K562 (cell line): Measurements from ENCODE around the gene CEP128. TPM values are rescaled to one million over a fixed set of nuclear protein-coding genes. Genes with fewer than 3 reads are reported as not detected.

ENCODE experiments used
- ATAC-seq: fragments of 200-7000 bp; cut with Tn5 transposase; 3 replicates; pipeline ENCODE4 v1.9.1; 2020; ENCODE audit warnings: moderate library complexity
- BruUV-seq: library from RNA; stranded (reverse); fragments of 400-500 nt; replicated peaks from 2 replicates; lab custom pipeline; 2021; lab: Mats Ljungman, UMichigan
- CTCF ChIA-PET: fragments of 300-600 bp; formaldehyde crosslinking; extraction: SDS; loops from one replicate; lab custom pipeline; 2021; ENCODE audit warnings: low intra/inter-chr PET ratio; lab: Yijun Ruan, JAX
- POLR2A ChIA-PET: fragments of 300-600, 350-650 bp; sonication (Branson Sonifier 250); formaldehyde crosslinking; extraction: SDS; loops from one replicate; lab custom pipeline; 2021; ENCODE audit warnings: antibody characterized with exemption, inconsistent platforms; lab: Yijun Ruan, JAX
- DNase-seq, 4 experiments: peaks; one replicate each; pipeline versions ENCODE4 v3.0.0 to v3.0.0-alpha.2; 2011 to 2018; ENCODE audit warnings: low spot score in 3 of 4, mixed read lengths in 3 of 4; ENCODE audit errors: extremely low read depth in 1 of 4
- FAIRE-seq: peaks from 2 replicates; lab custom pipeline; 2011; peaks lifted over from hg19 to GRCh38; lab: Jason Lieb, UNC
- H2AFZ ChIP-seq: 2 replicates; pipeline ENCODE4 v1.6.0; 2011; ENCODE audit warnings: low read depth, low read length, control low read depth, inconsistent platforms
- H3K27ac ChIP-seq: fragments of 200-600 bp; 3 replicates; pipeline ENCODE4 v1.8.0; 2011; ENCODE audit warnings: low read depth, mild to moderate bottlenecking, control low read depth, inconsistent platforms, low read length, moderate library complexity, mixed read lengths; ENCODE audit errors: extremely low read depth
- H3K27me3 ChIP-seq, 2 experiments: fragments of 300-600 bp in 1 of 2; 2 replicates in 1 of 2; 3 replicates in 1 of 2; pipeline versions ENCODE4 v1.6.0 to v1.8.0; 2011; ENCODE audit warnings: inconsistent platforms in 2 of 2, low read length in 2 of 2, mild to moderate bottlenecking in 1 of 2, mixed read lengths in 1 of 2, moderate library complexity in 1 of 2; ENCODE audit not compliant: control insufficient read depth in 2 of 2, insufficient read depth in 2 of 2
- H3K36me3 ChIP-seq: fragments of 300-600 bp; 3 replicates; pipeline ENCODE4 v1.8.0; 2011; ENCODE audit warnings: mild to moderate bottlenecking, low read length, inconsistent platforms; ENCODE audit not compliant: control insufficient read depth, insufficient read depth
- H3K4me1 ChIP-seq, 2 experiments: fragments of 200-600 bp in 1 of 2; replicated peaks in 1 of 2; 2 replicates in 1 of 2; 3 replicates in 1 of 2; pipeline versions ENCODE4 v1.5.1 to v1.8.0; 2011; ENCODE audit warnings: inconsistent platforms in 2 of 2, low read length in 2 of 2, mild to moderate bottlenecking in 1 of 2, mixed read lengths in 1 of 2, moderate library complexity in 1 of 2; ENCODE audit not compliant: control insufficient read depth in 2 of 2, insufficient read depth in 2 of 2
- H3K4me2 ChIP-seq: 2 replicates; pipeline ENCODE4 v1.6.1; 2011; ENCODE audit warnings: low read length, control low read depth, inconsistent platforms, mixed read lengths; ENCODE audit not compliant: insufficient read depth
- H3K4me3 ChIP-seq: fragments of 200-600 bp; sonication (generic), shearing (Covaris generic); 2 replicates; pipeline ENCODE4 v1.5.1; 2016; ENCODE audit warnings: control low read depth, inconsistent platforms
- H3K79me2 ChIP-seq: fragments of 200-600 bp; 3 replicates; pipeline ENCODE4 v1.8.0; 2011; ENCODE audit warnings: low read length, inconsistent platforms; ENCODE audit not compliant: control insufficient read depth, insufficient read depth
- H3K9ac ChIP-seq, 2 experiments: 2 replicates each; pipeline versions ENCODE4 v1.6.0 to v1.6.1; 2011; ENCODE audit warnings: low read depth in 2 of 2, low read length in 2 of 2, control low read depth in 1 of 2, inconsistent platforms in 1 of 2, mild to moderate bottlenecking in 1 of 2, mixed read lengths in 1 of 2; ENCODE audit not compliant: insufficient read depth in 1 of 2
- H3K9me1 ChIP-seq: one replicate; pipeline ENCODE4 v1.6.0; 2011; ENCODE audit warnings: inconsistent platforms, mild to moderate bottlenecking, low read length, moderate library complexity; ENCODE audit not compliant: control insufficient read depth, insufficient read depth
- H3K9me3 ChIP-seq: replicated peaks from 2 replicates; pipeline ENCODE4 v1.5.1; 2011; ENCODE audit warnings: low read depth, low read length, inconsistent platforms; ENCODE audit not compliant: control insufficient read depth, insufficient read depth
- H4K20me1 ChIP-seq: replicated peaks from 2 replicates; pipeline ENCODE4 v1.6.1; 2011; ENCODE audit warnings: low read length, inconsistent platforms, mixed read lengths; ENCODE audit not compliant: control insufficient read depth, insufficient read depth
- ATF7 ChIP-seq: fragments of 450-650 bp; IDR thresholded peaks from 2 replicates; pipeline ENCODE4 v1.7.1; 2014; ENCODE audit warnings: mild to moderate bottlenecking, moderate library complexity
- HIVEP1 ChIP-seq: fragments of 250-450 bp; sonication (Bioruptor Pico); IDR thresholded peaks from 2 replicates; pipeline ENCODE4 v1.4.0; 2020; ENCODE audit warnings: mild to moderate bottlenecking
- MECOM ChIP-seq: fragments of 250-450 bp; sonication (Bioruptor Pico); IDR thresholded peaks from 2 replicates; pipeline ENCODE4 v1.8.0; 2022; ENCODE audit warnings: inconsistent platforms
- MYBL2 ChIP-seq, 2 experiments: fragments of 450-650 bp in 1 of 2; sonication (generic) in 1 of 2; formaldehyde crosslinking in 1 of 2; IDR thresholded peaks; 2 replicates each; pipeline versions ENCODE4 v1.6.1 to v1.8.1; 2017 to 2022; ENCODE audit warnings: borderline replicate concordance in 1 of 2, inconsistent platforms in 1 of 2, low read depth in 1 of 2, mild to moderate bottlenecking in 1 of 2, missing genetic modification reagents in 1 of 2, moderate library complexity in 1 of 2
- NR3C1 ChIP-seq: sonication (generic); formaldehyde crosslinking; IDR thresholded peaks from 2 replicates; pipeline ENCODE4 v1.8.1; 2022; ENCODE audit warnings: missing genetic modification reagents
- SETDB1 ChIP-seq: IDR thresholded peaks from one replicate; pipeline ENCODE4 v1.6.1; 2012; ENCODE audit warnings: low read length, control low read depth, inconsistent platforms
- ZFX ChIP-seq: sonication (generic); formaldehyde crosslinking; IDR thresholded peaks from 2 replicates; pipeline ENCODE4 v1.8.0; 2022; ENCODE audit warnings: mild to moderate bottlenecking, missing genetic modification reagents, moderate library complexity
- WGBS: fragments of 100-300 bp; shearing (Covaris generic); methylation state at CpG from one replicate; pipeline ENCODE4 v1.1.6; 2016; ENCODE audit warnings: low coverage, mixed read lengths; ENCODE audit not compliant: insufficient coverage; ENCODE audit errors: missing lambda C conversion rate; 5-methylcytosine and 5-hydroxymethylcytosine counted together
- in situ Hi-C: fragments of 300-500 bp; cut with MboI; formaldehyde crosslinking; loops from 4 replicates; pipeline ENCODE4 v1.15.0; 2018; ENCODE audit warnings: inconsistent platforms, mixed read lengths
- intact Hi-C: fragments of 100-400 bp; cut with micrococcal nuclease; formaldehyde crosslinking; loops from 2 replicates; pipeline ENCODE4 v1.14.2; 2022
- polyA plus RNA-seq, 8 experiments: library from polyadenylated mRNA; depleted of rRNA in 4 of 8; stranded (reverse) in 5 of 8; unstranded in 3 of 8; fragments of >200 nt; fragmentation: Nextera tagmentation in 2 of 8; fragmentation: Illumina TruSeq in 1 of 8; extraction: Ambion mirVana in 2 of 8; extraction: Trizol in 1 of 8; gene quantifications; 2 replicates each; pipeline versions ENCODE4 v1.2.1 to v1.2.3, GENCODE V29; 2011 to 2014; ENCODE audit warnings: inconsistent platforms in 1 of 8, missing spikeins in 1 of 8
- total RNA-seq, 7 experiments: library from RNA; depleted of rRNA in 6 of 7; stranded (reverse); fragments of >200 nt in 6 of 7; fragmentation: Illumina TruSeq in 2 of 7; extraction: Trizol in 2 of 7; gene quantifications; 2 replicates each; pipeline versions ENCODE4 v1.2.1 to v1.2.3, GENCODE V29; 2011 to 2021; ENCODE audit warnings: low replicate concordance in 1 of 7

The CEP128 gene
- total and polyA plus RNA-seq, 9 of the 15 experiments (the other 6 are each of a cell fraction or from before 2014, with no cell fraction given): 2.3 to 9.2 (median 4.6) TPM

DNA sequence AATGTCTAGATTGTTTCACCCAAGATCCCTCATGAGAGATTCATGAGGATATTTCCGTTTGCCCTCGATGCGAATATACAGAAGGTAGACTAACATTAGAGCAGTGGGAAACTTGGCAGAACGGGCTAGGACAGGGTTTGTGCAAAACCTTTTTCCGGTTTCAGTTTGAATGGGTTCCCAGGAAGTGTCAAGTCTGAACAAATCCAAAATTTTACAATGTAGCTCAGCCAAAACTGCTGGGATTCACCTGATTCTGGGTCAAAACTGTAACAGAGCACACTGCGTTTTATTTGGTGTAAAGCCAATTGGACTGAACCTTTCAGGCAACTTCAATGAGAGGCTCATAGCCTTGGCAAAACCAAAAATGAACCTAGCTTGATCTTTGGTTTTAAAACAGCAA is 392.4 kb downstream of the CEP128 start:
- no peak for TF ChIP-seq ATF7
- TF ChIP-seq MYBL2 (IDR thresholded peaks at IDR 0.05; ENCODE audit: low read depth): no peak
- no peak for TF ChIP-seq MYBL2 (CRISPR knock-in tag; IDR thresholded peaks at IDR 0.05; ENCODE audit: borderline replicate concordance)
- no peak for TF ChIP-seq SETDB1
- no peak for TF ChIP-seq HIVEP1
- no peak for TF ChIP-seq MECOM (CRISPR knock-in tag)
- TF ChIP-seq NR3C1 (CRISPR knock-in tag): no peak
- TF ChIP-seq ZFX (CRISPR knock-in tag): no peak

More for the DNA sequence above, 392.4 kb downstream of the CEP128 start:
- ChIA-PET POLR2A (no interaction called here), CTCF (no interaction called here)
- FAIRE-seq (no peak), DNase-seq (no peak), ATAC-seq (no peak)
- Histone ChIP-seq H3K9me1 (no peaks in the 10 kb centered on the region), H3K36me3 (no peaks in the 10 kb centered on the region), H3K79me2 (no peaks in the 10 kb centered on the region), H3K4me1 (no peaks in the 10 kb centered on the region), H3K27me3 (no peaks in the 10 kb centered on the region), H3K4me3 (no peak overlapping the region), H3K4me2 (no peak overlapping the region), H3K9me3 (no peaks in the 10 kb centered on the region), H3K27ac (no peak overlapping the region), H2AFZ (no peak overlapping the region), H4K20me1 (no peaks in the 10 kb centered on the region), H3K9ac (no peak overlapping the region)
- WGBS: 4% methylated on average over 6 of the region's 6 CpGs
- intact Hi-C loops (no loop called here), in situ Hi-C loops (no loop called here)
- no TSS peak for BruUV-seq
